Measurements from ENCODE around the gene ACOXL. TPM values are rescaled to one million over a fixed set of nuclear protein-coding genes. Genes with fewer than 3 reads are reported as not detected.

The ACOXL gene
- total and polyA plus RNA-seq, 12 donors: 0.05 to 0.19 (median 0.12) TPM; not detected in 8

DNA sequence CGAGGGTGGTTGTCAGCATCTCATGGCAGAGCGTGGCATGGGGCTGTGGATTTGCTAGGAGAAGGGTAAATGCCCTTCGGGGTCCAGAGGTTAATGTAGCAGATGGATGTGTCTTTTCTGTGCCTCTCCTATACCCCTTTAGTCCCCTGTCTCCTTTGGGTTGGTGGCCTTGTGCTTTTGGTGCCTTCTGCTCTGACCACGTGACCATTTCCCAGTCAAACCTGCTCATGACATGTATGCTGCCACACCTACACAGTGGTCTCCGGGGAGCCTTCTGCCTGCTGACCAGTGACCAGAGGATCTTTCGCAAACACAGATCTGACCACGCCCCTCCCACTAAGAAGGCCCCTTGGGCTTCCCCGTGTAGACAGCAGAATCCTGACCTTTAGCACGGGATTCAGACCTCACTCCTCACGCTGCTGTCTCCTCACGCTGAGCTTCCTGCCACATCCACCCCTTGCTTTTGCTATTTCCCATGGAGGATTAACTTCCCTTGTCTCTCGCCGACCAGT is 116.2 kb downstream of the ACOXL start:
- Histone ChIP-seq H3K27ac (no peak overlapping the region), H3K4me1 (replicated peaks in 1 of 2) (no peaks in the 10 kb centered on the region), H3K27me3 (no peaks in the 10 kb centered on the region), H3K36me3 (replicated peaks in 1 of 2) (no peaks in the 10 kb centered on the region), H3K4me3 (no peak overlapping the region), H3K9me3 (replicated peaks in 1 of 3) (no peaks in the 10 kb centered on the region)
- WGBS, 4 donors: 77 to 84% (median 80%) methylated on average over 13 of the region's 13 CpGs
- DNase-seq: no peak
- TF ChIP-seq, protein P1, sequence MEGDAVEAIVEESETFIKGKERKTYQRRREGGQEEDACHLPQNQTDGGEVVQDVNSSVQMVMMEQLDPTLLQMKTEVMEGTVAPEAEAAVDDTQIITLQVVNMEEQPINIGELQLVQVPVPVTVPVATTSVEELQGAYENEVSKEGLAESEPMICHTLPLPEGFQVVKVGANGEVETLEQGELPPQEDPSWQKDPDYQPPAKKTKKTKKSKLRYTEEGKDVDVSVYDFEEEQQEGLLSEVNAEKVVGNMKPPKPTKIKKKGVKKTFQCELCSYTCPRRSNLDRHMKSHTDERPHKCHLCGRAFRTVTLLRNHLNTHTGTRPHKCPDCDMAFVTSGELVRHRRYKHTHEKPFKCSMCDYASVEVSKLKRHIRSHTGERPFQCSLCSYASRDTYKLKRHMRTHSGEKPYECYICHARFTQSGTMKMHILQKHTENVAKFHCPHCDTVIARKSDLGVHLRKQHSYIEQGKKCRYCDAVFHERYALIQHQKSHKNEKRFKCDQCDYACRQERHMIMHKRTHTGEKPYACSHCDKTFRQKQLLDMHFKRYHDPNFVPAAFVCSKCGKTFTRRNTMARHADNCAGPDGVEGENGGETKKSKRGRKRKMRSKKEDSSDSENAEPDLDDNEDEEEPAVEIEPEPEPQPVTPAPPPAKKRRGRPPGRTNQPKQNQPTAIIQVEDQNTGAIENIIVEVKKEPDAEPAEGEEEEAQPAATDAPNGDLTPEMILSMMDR (IDR thresholded peaks at IDR 0.05): no peak
- TF ChIP-seq POLR2A (IDR thresholded peaks at IDR 0.05): no peak
- intact Hi-C loops (cut with DNase I): no loop called here

DNA sequence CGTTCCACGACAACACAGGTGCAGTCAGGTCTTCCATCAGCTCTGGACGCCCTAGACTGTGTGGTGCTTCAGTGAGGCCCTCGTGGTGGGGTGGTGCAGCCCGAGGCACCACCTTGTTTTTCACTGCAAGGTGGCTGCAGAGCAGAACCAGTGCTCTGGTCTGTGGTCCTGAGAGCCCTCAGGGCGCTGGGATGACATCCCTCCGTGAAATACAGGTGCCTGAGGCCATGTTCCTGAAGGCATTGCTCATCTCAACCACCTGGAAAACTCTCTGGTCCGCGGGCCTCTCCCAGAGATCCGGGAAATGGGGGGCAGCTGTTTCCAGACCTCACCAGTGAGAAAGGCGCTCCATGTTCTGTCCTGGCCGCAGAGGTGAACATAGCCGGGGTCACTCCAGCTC is 119.2 kb downstream of the ACOXL start:
- Histone ChIP-seq H3K4me1 (replicated peaks in 1 of 2) (no peaks in the 10 kb centered on the region), H3K27ac (no peak overlapping the region), H3K27me3 (no peaks in the 10 kb centered on the region), H3K36me3 (replicated peaks in 1 of 2) (no peaks in the 10 kb centered on the region), H3K4me3 (no peak overlapping the region), H3K9me3 (replicated peaks in 1 of 3) (no peaks in the 10 kb centered on the region)
- WGBS, 4 donors: 70 to 88% (median 87%) methylated on average over 5 to 13 of the region's 13 CpGs
- no peak for DNase-seq
- TF ChIP-seq, protein P1 (IDR thresholded peaks at IDR 0.05): no peak
- intact Hi-C loops (cut with DNase I): no loop called here

DNA sequence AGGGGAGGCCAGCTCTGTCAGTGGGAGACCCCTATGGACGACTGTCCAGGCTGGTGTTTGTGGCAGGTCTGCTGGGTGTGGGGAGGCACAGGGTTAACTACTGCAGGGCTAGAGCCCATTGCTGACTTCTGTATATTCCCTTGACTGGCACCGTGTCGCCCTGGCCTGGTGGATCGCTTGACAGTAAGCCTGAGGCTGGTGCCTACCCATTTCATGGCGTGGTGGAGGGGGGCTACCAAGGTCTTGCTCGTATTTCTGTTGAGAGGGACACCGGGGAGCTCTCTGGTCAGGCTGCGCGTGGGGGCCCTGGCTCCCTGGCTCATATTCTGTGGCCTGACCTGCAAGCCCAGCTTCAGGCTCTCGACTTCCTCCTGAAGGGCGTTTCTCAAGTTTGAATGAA is 119.7 kb downstream of the ACOXL start:
- no peak for TF ChIP-seq POLR2A (IDR thresholded peaks at IDR 0.05)
- TF ChIP-seq, protein P1 (IDR thresholded peaks at IDR 0.05): no peak
- intact Hi-C loops (cut with DNase I): no loop called here
- DNase-seq: no peak
- Histone ChIP-seq H3K9me3 (replicated peaks in 1 of 3) (no peaks in the 10 kb centered on the region), H3K4me1 (replicated peaks in 1 of 2) (no peaks in the 10 kb centered on the region), H3K4me3 (no peak overlapping the region), H3K27ac (no peak overlapping the region), H3K36me3 (replicated peaks in 1 of 2) (no peaks in the 10 kb centered on the region), H3K27me3 (no peaks in the 10 kb centered on the region)
- 78 to 84% (median 81%) methylated on average over 5 to 11 of the region's 11 CpGs for WGBS, 4 donors

- DNase-seq: no peak
- Histone ChIP-seq H3K9me3 (replicated peaks in 1 of 3) (no peaks in the 10 kb centered on the region), H3K27me3 (no peaks in the 10 kb centered on the region), H3K4me3 (no peak overlapping the region), H3K27ac (no peak overlapping the region), H3K4me1 (replicated peaks in 1 of 2) (no peaks in the 10 kb centered on the region), H3K36me3 (replicated peaks in 1 of 2) (no peaks in the 10 kb centered on the region)
- intact Hi-C loops (cut with DNase I): no loop called here
- 82 to 94% (median 85%) methylated on average over 8 of the region's 8 CpGs for WGBS, 4 donors
- TF ChIP-seq, protein P1 (IDR thresholded peaks at IDR 0.05): no peak
- TF ChIP-seq POLR2A (IDR thresholded peaks at IDR 0.05): no peak
Observed at GRCh38 chr2:110852541-110853263, 120.3 kb downstream of the ACOXL start.
